Endothelial cell of umbilical vein (primary cell): Measurements from ENCODE around the gene TRIM67. TPM values are rescaled to one million over a fixed set of nuclear protein-coding genes. Genes with fewer than 3 reads are reported as not detected.

Experiments used
- BruUV-seq: library from RNA; stranded (reverse); fragments of 400-500 nt; replicated peaks from 2 replicates; lab custom pipeline; 2021; lab: Mats Ljungman, UMichigan
- CTCF ChIA-PET: fragments of 300-600, 350-600 bp; sonication (Branson Sonifier 250); formaldehyde crosslinking; loops from one replicate; lab custom pipeline; 2021; ENCODE audit warnings: antibody characterized with exemption, inconsistent platforms; lab: Charles Lee
- POLR2A ChIA-PET: fragments of 300-600, 350-600 bp; sonication (Branson Sonifier 250); formaldehyde crosslinking; loops from one replicate; lab custom pipeline; 2021; ENCODE audit warnings: antibody characterized with exemption, inconsistent platforms; lab: Charles Lee
- DNase-seq: peaks from one replicate; pipeline ENCODE4 v3.0.0-alpha.2; 2011; ENCODE audit warnings: low read depth, low spot score
- FAIRE-seq: peaks from 2 replicates; lab custom pipeline; 2011; peaks lifted over from hg19 to GRCh38; lab: Jason Lieb, UNC
- H2AFZ ChIP-seq: 2 replicates; pipeline ENCODE4 v1.6.0; 2012; ENCODE audit warnings: low read depth, low read length, control low read depth, inconsistent platforms
- H3K27ac ChIP-seq: 2 replicates; pipeline ENCODE4 v1.5.1; 2011; ENCODE audit warnings: low read depth, mild to moderate bottlenecking, control low read depth, low read length, moderate library complexity; ENCODE audit not compliant: insufficient read depth
- H3K27me3 ChIP-seq, 2 experiments: 2 replicates each; pipeline versions ENCODE4 v1.6.0 to v1.6.1; 2011; ENCODE audit warnings: low read length in 2 of 2, mixed read lengths in 1 of 2; ENCODE audit not compliant: control insufficient read depth in 2 of 2, insufficient read depth in 2 of 2
- H3K36me3 ChIP-seq, 2 experiments: 2 replicates in 1 of 2; 3 replicates in 1 of 2; pipeline ENCODE4 v1.5.1; 2011; ENCODE audit warnings: low read length in 2 of 2, mild to moderate bottlenecking in 1 of 2, moderate library complexity in 1 of 2; ENCODE audit not compliant: control insufficient read depth in 2 of 2, insufficient read depth in 2 of 2; ENCODE audit errors: extremely low read depth in 1 of 2
- H3K4me1 ChIP-seq: 3 replicates; pipeline ENCODE4 v1.5.1; 2011; ENCODE audit warnings: mild to moderate bottlenecking, low read length; ENCODE audit not compliant: control insufficient read depth, insufficient read depth; ENCODE audit errors: extremely low read depth
- H3K4me2 ChIP-seq: 2 replicates; pipeline ENCODE4 v1.6.1; 2011; ENCODE audit warnings: low read length, control low read depth, mixed read lengths; ENCODE audit not compliant: insufficient read depth
- H3K4me3 ChIP-seq, 3 experiments: fragments of 200-600 bp in 1 of 3; sonication (generic), shearing (Covaris generic) in 1 of 3; replicated peaks in 1 of 3; 2 replicates each; pipeline ENCODE4 v1.5.1; 2011 to 2016; ENCODE audit warnings: control low read depth in 3 of 3, low read length in 3 of 3, mild to moderate bottlenecking in 2 of 3, inconsistent platforms in 1 of 3, low read depth in 1 of 3, moderate library complexity in 1 of 3; ENCODE audit not compliant: insufficient read depth in 1 of 3
- H3K79me2 ChIP-seq: 2 replicates; pipeline ENCODE4 v1.6.0; 2012; ENCODE audit warnings: low read length, inconsistent platforms; ENCODE audit not compliant: control insufficient read depth, insufficient read depth
- H3K9ac ChIP-seq: replicated peaks from 2 replicates; pipeline ENCODE3; 2011; ENCODE audit warnings: low read length, control low read depth; ENCODE audit not compliant: insufficient read depth; ENCODE audit errors: extremely low read depth
- H3K9me1 ChIP-seq: replicated peaks from 3 replicates; pipeline ENCODE4 v1.6.0; 2011; ENCODE audit warnings: mild to moderate bottlenecking, low read length; ENCODE audit not compliant: control insufficient read depth, insufficient read depth; ENCODE audit errors: extremely low read depth
- H3K9me3 ChIP-seq: replicated peaks from 2 replicates; pipeline ENCODE4 v1.5.1; 2012; ENCODE audit warnings: low read length, inconsistent platforms; ENCODE audit not compliant: control insufficient read depth, insufficient read depth
- H4K20me1 ChIP-seq: replicated peaks from 2 replicates; pipeline ENCODE3; 2011; ENCODE audit warnings: mild to moderate bottlenecking, low read length; ENCODE audit not compliant: control insufficient read depth, insufficient read depth; ENCODE audit errors: extremely low read depth
- CTCF ChIP-seq, 2 donors: IDR thresholded peaks; 1 replicate in 1 of 2; 2 replicates in 1 of 2; pipeline ENCODE4 v1.5.1; 2011; ENCODE audit warnings: low read length in 2 of 2, mild to moderate bottlenecking in 2 of 2, moderate library complexity in 2 of 2, control low read depth in 1 of 2, inconsistent platforms in 1 of 2, low read depth in 1 of 2; ENCODE audit not compliant: insufficient read depth in 1 of 2; ENCODE audit errors: extremely low read depth in 1 of 2
- EZH2 ChIP-seq: IDR thresholded peaks from 2 replicates; pipeline ENCODE4 v1.6.1; 2012; ENCODE audit warnings: borderline replicate concordance, low read depth, mild to moderate bottlenecking, moderate library complexity, low read length, inconsistent platforms; ENCODE audit not compliant: severe bottlenecking
- JUN ChIP-seq: IDR thresholded peaks from 2 replicates; pipeline ENCODE4 v1.6.1; 2011; ENCODE audit warnings: borderline replicate concordance, low read depth; ENCODE audit not compliant: insufficient read length, insufficient read depth
- MAX ChIP-seq: IDR thresholded peaks from 2 replicates; pipeline ENCODE4 v1.6.1; 2011; ENCODE audit not compliant: insufficient read depth, insufficient read length
- MYC ChIP-seq: IDR thresholded peaks from one replicate; pipeline ENCODE4 v1.6.1; 2011; ENCODE audit warnings: mild to moderate bottlenecking, low read depth, low read length
- POLR2AphosphoS5 ChIP-seq: IDR thresholded peaks from 2 replicates; pipeline ENCODE4 v1.6.1; 2012; ENCODE audit warnings: low read depth, mild to moderate bottlenecking, control low read depth, low read length, moderate library complexity; ENCODE audit not compliant: insufficient read depth
- dilution Hi-C: fragments of 300-500 bp; cut with MboI; formaldehyde crosslinking; loops from one replicate; pipeline ENCODE4 v1.15.0; 2019; ENCODE audit warnings: low sequenced_read_pairs; ENCODE audit not compliant: extremely low pct_ligation_motif_present
- intact Hi-C: fragments of 100-400 bp; cut with micrococcal nuclease; formaldehyde crosslinking; loops from one replicate; pipeline ENCODE4 v1.10.0; 2022
- polyA plus RNA-seq, 4 experiments: library from polyadenylated mRNA; depleted of rRNA in 3 of 4; stranded (reverse) in 3 of 4; unstranded in 1 of 4; fragments of >200 nt; gene quantifications; 2 replicates each; pipeline versions ENCODE4 v1.2.1 to v1.2.3, GENCODE V29; 2011 to 2012; ENCODE audit warnings: missing spikeins in 1 of 4
- total RNA-seq: library from RNA; stranded (reverse); gene quantifications from 2 replicates; pipeline ENCODE4 v1.2.3, GENCODE V29; 2021

Gene TRIM67
- total and polyA plus RNA-seq, 2 donors (not counting 3 experiments of a cell fraction or from before 2014, with no cell fraction given), result not detected

- intact Hi-C loops (no loop called here), dilution Hi-C loops (no loop called here)
- no peaks in the 10 kb centered on the region for H3K9me1 ChIP-seq
- H3K27ac ChIP-seq, result no peak overlapping the region
- DNase-seq (no peak), FAIRE-seq (no peak)
- TF ChIP-seq MAX (no peak), EZH2 (no peak), CTCF (IDR thresholded peaks at IDR 0.05; ENCODE audit: extremely low read depth in 1 of 2, insufficient read depth in 1 of 2, low read depth in 1 of 2, low read length in 2 of 2) (no peak), POLR2AphosphoS5 (no peak), JUN (no peak), MYC (no peak)
- no peak overlapping the region for H2AFZ ChIP-seq
- no peak overlapping the region for H3K4me3 ChIP-seq
- ChIA-PET CTCF (interaction anchor here (1.3 to 2.3 kb wide), 2 partner anchors 11 to 14 kb away, joined by 4 to 5 read pairs; no protein-coding TSS in a partner anchor), POLR2A (no interaction called here)
- peaks cover 1 to 3% of the 10 kb centered on the region in 2 experiments for H3K27me3 ChIP-seq
- no peaks in the 10 kb centered on the region for H3K36me3 ChIP-seq
- H4K20me1 ChIP-seq, result no peaks in the 10 kb centered on the region
- H3K4me2 ChIP-seq, result no peak overlapping the region
- BruUV-seq, result no TSS peak
- H3K4me1 ChIP-seq, result no peaks in the 10 kb centered on the region
- H3K9ac ChIP-seq, result no peak overlapping the region
- H3K79me2 ChIP-seq, result no peaks in the 10 kb centered on the region
- no peaks in the 10 kb centered on the region for H3K9me3 ChIP-seq
Measured at GRCh38 chr1:231196307-231196706, 34.4 kb downstream of the TRIM67 start.
